HCT116 (cell line): ENCODE results near the gene GPATCH2L. TPM values are rescaled to one million over a fixed set of nuclear protein-coding genes. Genes with fewer than 3 reads are reported as not detected.

Experiments used
- ATAC-seq: fragments of 200-7000 bp; cut with Tn5 transposase; 2 replicates; pipeline ENCODE4 v1.9.1; 2020; ENCODE audit warnings: mild to moderate bottlenecking, moderate library complexity
- BruUV-seq: library from RNA; stranded (reverse); fragments of 400-500 nt; replicated peaks from 2 replicates; lab custom pipeline; 2021; lab: Mats Ljungman, UMichigan
- CTCF ChIA-PET: fragments of 300-600 bp; sonication (Branson Sonifier 250); formaldehyde crosslinking; loops from one replicate; lab custom pipeline; 2021; ENCODE audit warnings: antibody characterized with exemption; lab: Charles Lee
- POLR2A ChIA-PET: fragments of 300-600, 350-600 bp; sonication (Branson Sonifier 250); formaldehyde crosslinking; loops from one replicate; lab custom pipeline; 2021; ENCODE audit warnings: antibody characterized with exemption; lab: Charles Lee
- RAD21 ChIA-PET, 2 experiments: fragments of 300-600 bp; sonication (Branson Sonifier 250); formaldehyde crosslinking; loops; one replicate each; lab custom pipeline; 2023; ENCODE audit warnings: low total read pairs in 2 of 2; ENCODE audit not compliant: uncharacterized antibody in 2 of 2, unreplicated experiment in 2 of 2, low non-redundant PET in 1 of 2; lab: Charles Lee
- DNase-seq: peaks from one replicate; pipeline ENCODE4 v3.0.0-alpha.2; 2010; ENCODE audit warnings: low read depth, low spot score
- H2AFZ ChIP-seq: fragments of 200-600 bp; shearing (Covaris generic), sonication (generic); 2 replicates; pipeline ENCODE4 v1.6.1; 2017; ENCODE audit warnings: low read depth, mixed run types, mixed read lengths, antibody characterized with exemption, low read length; ENCODE audit not compliant: poor library complexity, severe bottlenecking
- H3K27ac ChIP-seq: 2 replicates; pipeline ENCODE4 v1.5.1; 2012; ENCODE audit warnings: low read depth, low read length
- H3K27me3 ChIP-seq: fragments of 200-600 bp; sonication (generic); 2 replicates; pipeline ENCODE4 v1.6.1; 2016; ENCODE audit warnings: mixed run types, low read length, mixed read lengths; ENCODE audit not compliant: insufficient read depth
- H3K36me3 ChIP-seq, 2 experiments: fragments of 200-500 bp in 1 of 2; fragments of 200-600 bp in 1 of 2; sonication (Bioruptor generic) in 1 of 2; sonication (generic) in 1 of 2; 2 replicates each; pipeline versions ENCODE4 v1.5.1 to v1.6.1; 2014 to 2016; ENCODE audit warnings: low read length in 2 of 2, inconsistent platforms in 1 of 2, mixed read lengths in 1 of 2, mixed run types in 1 of 2; ENCODE audit not compliant: insufficient read depth in 2 of 2, control insufficient read depth in 1 of 2
- H3K4me1 ChIP-seq, 2 experiments: fragments of 200-600 bp in 1 of 2; sonication (generic) in 1 of 2; 2 replicates each; pipeline versions ENCODE4 v1.5.1 to v1.6.1; 2012 to 2017; ENCODE audit warnings: low read length in 2 of 2, inconsistent platforms in 1 of 2, mild to moderate bottlenecking in 1 of 2, mixed read lengths in 1 of 2, mixed run types in 1 of 2, moderate library complexity in 1 of 2; ENCODE audit not compliant: insufficient read depth in 2 of 2, control insufficient read depth in 1 of 2
- H3K4me2 ChIP-seq: fragments of 200-600 bp; sonication (generic); 2 replicates; pipeline ENCODE4 v1.6.1; 2017; ENCODE audit warnings: mixed run types, low read length, mixed read lengths
- H3K4me3 ChIP-seq, 2 experiments: fragments of 200-600 bp in 1 of 2; sonication (generic) in 1 of 2; replicated peaks in 1 of 2; 2 replicates each; pipeline ENCODE4 v1.5.1; 2011 to 2016; ENCODE audit warnings: low read length in 2 of 2, control low read depth in 1 of 2, low read depth in 1 of 2, mild to moderate bottlenecking in 1 of 2, mixed read lengths in 1 of 2, mixed run types in 1 of 2
- H3K79me2 ChIP-seq: fragments of 200-600 bp; sonication (generic); 2 replicates; pipeline ENCODE4 v1.6.1; 2017; ENCODE audit warnings: mild to moderate bottlenecking, mixed run types, low read length, moderate library complexity, mixed read lengths; ENCODE audit not compliant: insufficient read depth
- H3K9ac ChIP-seq: fragments of 200-600 bp; sonication (generic); 2 replicates; pipeline ENCODE4 v1.6.1; 2016; ENCODE audit warnings: low read length, mixed read lengths
- H3K9me2 ChIP-seq: fragments of 200-600 bp; sonication (generic), shearing (Covaris generic); 2 replicates; pipeline ENCODE4 v1.6.1; 2017; ENCODE audit warnings: mixed run types, mild to moderate bottlenecking, moderate library complexity; ENCODE audit not compliant: insufficient read depth
- H3K9me3 ChIP-seq, 2 experiments: fragments of 200-500 bp in 1 of 2; fragments of 200-600 bp in 1 of 2; sonication (Bioruptor generic) in 1 of 2; sonication (generic) in 1 of 2; 2 replicates each; pipeline ENCODE4 v1.6.1; 2014 to 2017; ENCODE audit warnings: low read length in 2 of 2, mixed read lengths in 2 of 2, inconsistent platforms in 1 of 2, low read depth in 1 of 2, mild to moderate bottlenecking in 1 of 2, mixed run types in 1 of 2, moderate library complexity in 1 of 2; ENCODE audit not compliant: control insufficient read depth in 1 of 2, insufficient read depth in 1 of 2
- H4K20me1 ChIP-seq: fragments of 200-600 bp; sonication (generic), shearing (Covaris generic); 2 replicates; pipeline ENCODE4 v1.6.1; 2017; ENCODE audit warnings: mixed run types, mild to moderate bottlenecking, moderate library complexity; ENCODE audit not compliant: insufficient read depth
- CEBPB ChIP-seq: IDR thresholded peaks from 2 replicates; pipeline ENCODE4 v1.6.1; 2012; ENCODE audit warnings: low read depth
- EZH2 ChIP-seq: fragments of 200-600 bp; sonication (generic); IDR thresholded peaks from 2 replicates; pipeline ENCODE4 v1.6.1; 2017; ENCODE audit warnings: antibody characterized with exemption, mixed run types
- EZH2phosphoT487 ChIP-seq: fragments of 200-600 bp; IDR thresholded peaks from 2 replicates; pipeline ENCODE4 v1.6.1; 2018; ENCODE audit warnings: antibody characterized with exemption, borderline replicate concordance
- RAD21 ChIP-seq: IDR thresholded peaks from 2 replicates; pipeline ENCODE4 v1.6.1; 2012; ENCODE audit warnings: low read depth, mild to moderate bottlenecking
- SIN3A ChIP-seq: IDR thresholded peaks from 2 replicates; pipeline ENCODE4 v1.6.1; 2012; ENCODE audit warnings: low read depth
- SP1 ChIP-seq: IDR thresholded peaks from 2 replicates; pipeline ENCODE4 v1.6.1; 2012; ENCODE audit warnings: low read depth
- TCF7L2 ChIP-seq: IDR thresholded peaks from 2 replicates; pipeline ENCODE4 v1.7.0; 2011; ENCODE audit warnings: borderline replicate concordance, inconsistent platforms; ENCODE audit not compliant: insufficient read depth, insufficient read length; ENCODE audit errors: extremely low read depth
- YY1 ChIP-seq: IDR thresholded peaks from 2 replicates; pipeline ENCODE4 v1.6.1; 2011; ENCODE audit warnings: low read length, low read depth, moderate library complexity, mild to moderate bottlenecking; ENCODE audit not compliant: insufficient replicate concordance; ENCODE audit errors: extremely low read depth
- intact Hi-C: fragments of 100-400 bp; cut with micrococcal nuclease; formaldehyde crosslinking; loops from 2 replicates; pipeline ENCODE4 v1.10.0; 2022
- total RNA-seq: library from RNA; stranded (reverse); gene quantifications from one replicate; pipeline ENCODE4 v1.2.1, GENCODE V29; 2021; ENCODE audit not compliant: unreplicated experiment
- TF ChIP-seq, protein P1 (sequence below), 3 experiments: fragments of 200-600 bp in 1 of 3; sonication (generic) in 1 of 3; IDR thresholded peaks in 2 of 3; conservative IDR thresholded peaks in 1 of 3; 2 replicates each; pipeline ENCODE4 v1.5.1; 2012 to 2017; ENCODE audit warnings: low read depth in 2 of 3, low read length in 2 of 3, antibody characterized with exemption in 1 of 3, borderline replicate concordance in 1 of 3, control low read depth in 1 of 3, mild to moderate bottlenecking in 1 of 3, mixed read lengths in 1 of 3, mixed run types in 1 of 3, moderate library complexity in 1 of 3; ENCODE audit not compliant: insufficient read depth in 1 of 3
- TF ChIP-seq, protein P2 (sequence below): IDR thresholded peaks from 2 replicates; pipeline ENCODE4 v1.6.1; 2011; ENCODE audit warnings: mild to moderate bottlenecking, low read length, moderate library complexity; ENCODE audit not compliant: insufficient replicate concordance; ENCODE audit errors: extremely low read depth
- TF ChIP-seq, protein P3 (sequence below): IDR thresholded peaks from 2 replicates; pipeline ENCODE4 v1.6.1; 2012
- TF ChIP-seq, protein P4 (sequence below): IDR thresholded peaks from 2 replicates; pipeline ENCODE4 v1.6.1; 2012

Gene GPATCH2L
- total RNA-seq, 1 experiment from 2014 or later, result 49.2 TPM

DNA sequence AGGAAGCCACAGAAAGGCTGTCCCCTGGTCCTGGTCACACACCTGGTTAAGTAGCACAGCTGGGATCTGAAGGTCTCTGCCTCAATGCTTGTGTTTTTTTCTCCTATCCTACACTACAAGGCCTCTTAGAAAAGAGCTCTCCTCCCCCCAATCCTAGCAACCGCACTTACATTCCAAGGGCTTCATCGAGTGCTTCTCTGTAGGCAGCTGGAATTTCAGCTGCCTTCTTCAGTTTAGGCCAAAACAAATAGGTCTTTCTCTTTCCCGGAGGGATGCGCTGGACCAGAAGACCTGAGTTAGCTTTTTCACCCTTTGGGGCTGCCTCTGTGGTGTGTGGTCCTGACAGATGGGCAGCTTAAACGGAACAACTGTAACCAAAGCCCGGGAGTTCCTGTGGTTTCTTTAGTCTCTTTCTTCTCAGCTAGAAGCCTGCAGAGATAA lies 109.7 kb downstream of the GPATCH2L start:
- Histone ChIP-seq H3K4me3 (no peak overlapping the region), H3K9me3 (no peaks in the 10 kb centered on the region), H3K9ac (no peak overlapping the region), H2AFZ (no peak overlapping the region), H3K79me2 (no peaks in the 10 kb centered on the region), H3K27me3 (no peaks in the 10 kb centered on the region), H4K20me1 (no peaks in the 10 kb centered on the region), H3K4me1 (no peaks in the 10 kb centered on the region), H3K4me2 (no peak overlapping the region)
- intact Hi-C loops, result no loop called here
- RAD21 ChIA-PET, result no interaction called here
- POLR2A ChIA-PET, result no interaction called here
- no peak for DNase-seq
- TF ChIP-seq, protein P1, sequence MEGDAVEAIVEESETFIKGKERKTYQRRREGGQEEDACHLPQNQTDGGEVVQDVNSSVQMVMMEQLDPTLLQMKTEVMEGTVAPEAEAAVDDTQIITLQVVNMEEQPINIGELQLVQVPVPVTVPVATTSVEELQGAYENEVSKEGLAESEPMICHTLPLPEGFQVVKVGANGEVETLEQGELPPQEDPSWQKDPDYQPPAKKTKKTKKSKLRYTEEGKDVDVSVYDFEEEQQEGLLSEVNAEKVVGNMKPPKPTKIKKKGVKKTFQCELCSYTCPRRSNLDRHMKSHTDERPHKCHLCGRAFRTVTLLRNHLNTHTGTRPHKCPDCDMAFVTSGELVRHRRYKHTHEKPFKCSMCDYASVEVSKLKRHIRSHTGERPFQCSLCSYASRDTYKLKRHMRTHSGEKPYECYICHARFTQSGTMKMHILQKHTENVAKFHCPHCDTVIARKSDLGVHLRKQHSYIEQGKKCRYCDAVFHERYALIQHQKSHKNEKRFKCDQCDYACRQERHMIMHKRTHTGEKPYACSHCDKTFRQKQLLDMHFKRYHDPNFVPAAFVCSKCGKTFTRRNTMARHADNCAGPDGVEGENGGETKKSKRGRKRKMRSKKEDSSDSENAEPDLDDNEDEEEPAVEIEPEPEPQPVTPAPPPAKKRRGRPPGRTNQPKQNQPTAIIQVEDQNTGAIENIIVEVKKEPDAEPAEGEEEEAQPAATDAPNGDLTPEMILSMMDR (IDR thresholded peaks at IDR 0.05 in 2 of 3, conservative IDR thresholded peaks at IDR 0.05 in 1 of 3; ENCODE audit: borderline replicate concordance in 1 of 3, insufficient read depth in 1 of 3, low read depth in 2 of 3, low read length in 2 of 3), result no peak
- TF ChIP-seq, all 23 proteins: peak for 0
- Histone ChIP-seq H3K36me3 (no peaks in the 10 kb centered on the region), H3K27ac (no peak overlapping the region), H3K9me2 (no peaks in the 10 kb centered on the region)
- CTCF ChIA-PET, result no interaction called here
- ATAC-seq, result no peak
- no TSS peak for BruUV-seq

DNA sequence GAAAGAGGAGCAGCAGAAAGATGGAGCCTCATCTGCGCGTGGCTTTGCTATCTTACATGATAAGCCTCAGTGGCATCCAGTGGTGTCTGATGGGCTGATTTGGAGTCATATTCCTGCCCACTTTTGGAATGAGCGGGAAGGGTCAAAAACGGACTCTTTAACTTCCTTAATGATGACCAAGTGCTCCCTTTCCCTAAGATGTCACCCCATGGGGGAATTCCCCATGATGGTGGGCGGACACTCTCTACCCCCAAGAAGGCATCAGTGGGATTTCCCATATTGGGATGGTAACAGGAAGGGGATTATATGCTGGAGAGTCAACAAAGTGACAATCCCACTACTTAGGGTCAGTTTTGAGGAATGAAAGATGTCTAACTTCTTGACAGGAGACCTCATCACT lies 110.9 kb downstream of the GPATCH2L start:
- H3K36me3 ChIP-seq, result no peaks in the 10 kb centered on the region
- POLR2A ChIA-PET, result no interaction called here
- H3K9me2 ChIP-seq, result no peaks in the 10 kb centered on the region
- no peaks in the 10 kb centered on the region for H3K79me2 ChIP-seq
- RAD21 ChIA-PET, result no interaction called here
- DNase-seq, result no peak
- no peak overlapping the region for H3K4me2 ChIP-seq
- intact Hi-C loops, result no loop called here
- H3K4me1 ChIP-seq, result no peaks in the 10 kb centered on the region
- no peak overlapping the region for H3K9ac ChIP-seq
- no peak overlapping the region for H3K27ac ChIP-seq
- H3K4me3 ChIP-seq, result no peak overlapping the region
- no peaks in the 10 kb centered on the region for H3K9me3 ChIP-seq
- no peak for ATAC-seq
- no TSS peak for BruUV-seq
- CTCF ChIA-PET, result no interaction called here
- no peaks in the 10 kb centered on the region for H4K20me1 ChIP-seq
- H2AFZ ChIP-seq, result no peak overlapping the region
- H3K27me3 ChIP-seq, result no peaks in the 10 kb centered on the region
- no peak for TF ChIP-seq YY1
- no peak for TF ChIP-seq CEBPB
- TF ChIP-seq, protein P2, sequence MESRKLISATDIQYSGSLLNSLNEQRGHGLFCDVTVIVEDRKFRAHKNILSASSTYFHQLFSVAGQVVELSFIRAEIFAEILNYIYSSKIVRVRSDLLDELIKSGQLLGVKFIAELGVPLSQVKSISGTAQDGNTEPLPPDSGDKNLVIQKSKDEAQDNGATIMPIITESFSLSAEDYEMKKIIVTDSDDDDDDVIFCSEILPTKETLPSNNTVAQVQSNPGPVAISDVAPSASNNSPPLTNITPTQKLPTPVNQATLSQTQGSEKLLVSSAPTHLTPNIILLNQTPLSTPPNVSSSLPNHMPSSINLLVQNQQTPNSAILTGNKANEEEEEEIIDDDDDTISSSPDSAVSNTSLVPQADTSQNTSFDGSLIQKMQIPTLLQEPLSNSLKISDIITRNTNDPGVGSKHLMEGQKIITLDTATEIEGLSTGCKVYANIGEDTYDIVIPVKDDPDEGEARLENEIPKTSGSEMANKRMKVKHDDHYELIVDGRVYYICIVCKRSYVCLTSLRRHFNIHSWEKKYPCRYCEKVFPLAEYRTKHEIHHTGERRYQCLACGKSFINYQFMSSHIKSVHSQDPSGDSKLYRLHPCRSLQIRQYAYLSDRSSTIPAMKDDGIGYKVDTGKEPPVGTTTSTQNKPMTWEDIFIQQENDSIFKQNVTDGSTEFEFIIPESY, result no peak
- TF ChIP-seq, protein P3, sequence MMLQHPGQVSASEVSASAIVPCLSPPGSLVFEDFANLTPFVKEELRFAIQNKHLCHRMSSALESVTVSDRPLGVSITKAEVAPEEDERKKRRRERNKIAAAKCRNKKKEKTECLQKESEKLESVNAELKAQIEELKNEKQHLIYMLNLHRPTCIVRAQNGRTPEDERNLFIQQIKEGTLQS, result no peak
- no peak for TF ChIP-seq SIN3A
- TF ChIP-seq RAD21, result no peak
- no peak for TF ChIP-seq TCF7L2
- no peak for TF ChIP-seq EZH2
- no peak for TF ChIP-seq EZH2phosphoT487
- TF ChIP-seq SP1, result no peak
- TF ChIP-seq, protein P4, sequence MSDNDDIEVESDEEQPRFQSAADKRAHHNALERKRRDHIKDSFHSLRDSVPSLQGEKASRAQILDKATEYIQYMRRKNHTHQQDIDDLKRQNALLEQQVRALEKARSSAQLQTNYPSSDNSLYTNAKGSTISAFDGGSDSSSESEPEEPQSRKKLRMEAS, result no peak
